ENCODE results near the gene ACBD3.

The ACBD3 gene

GRCh38 chr1:226199971-226200370 is 13.4 kb upstream of the ACBD3 start:
- no peak overlapping the region for H3K27ac ChIP-seq
- TF ChIP-seq CTCF (conservative IDR thresholded peaks at IDR 0.05): no peak

GRCh38 chr1:226195144-226195543 is 8.6 kb upstream of the ACBD3 start:
- peak overlapping the region; percentile 63 for H3K27ac ChIP-seq
- no peak for TF ChIP-seq CTCF (conservative IDR thresholded peaks at IDR 0.05)

- peak overlapping the region; percentile 94 for H3K27ac ChIP-seq
- no peak for TF ChIP-seq CTCF (conservative IDR thresholded peaks at IDR 0.05)
These were observed 839 bp upstream of the ACBD3 start for GRCh38 chr1:226187380-226187779.

- H3K27ac ChIP-seq: peak overlapping the region; percentile 94
- no peak for TF ChIP-seq CTCF (conservative IDR thresholded peaks at IDR 0.05)
These were observed 430 bp upstream of the ACBD3 start for GRCh38 chr1:226187019-226187322.

GRCh38 chr1:226185141-226186036 is 1.2 kb downstream of the ACBD3 start:
- TF ChIP-seq CTCF (conservative IDR thresholded peaks at IDR 0.05): no peak
- H3K27ac ChIP-seq: peak overlapping the region; percentile 94

GRCh38 chr1:226181996-226182714 is 4.4 kb downstream of the ACBD3 start:
- no peak overlapping the region for H3K27ac ChIP-seq
- peak; percentile 55 for TF ChIP-seq CTCF (conservative IDR thresholded peaks at IDR 0.05)

- TF ChIP-seq CTCF (conservative IDR thresholded peaks at IDR 0.05): no peak
- H3K27ac ChIP-seq: no peak overlapping the region
These were observed 9.7 kb downstream of the ACBD3 start for GRCh38 chr1:226176870-226177269.
